Activated gamma-delta T cell (primary cell): ENCODE measurements around the gene ADCY9.
"Not testable (repeated sequence)": the region's sequence is repeated elsewhere in the genome, so short reads cannot be mapped to it uniquely, and the experiment has no call there.

ENCODE experiments used
- DNase-seq: peaks from one replicate; lab custom pipeline; 2025; lab: John Stamatoyannopoulos, UW

The ADCY9 gene

GRCh38 chr16:4067262-4068001, 48.8 kb downstream of the ADCY9 start:
- DNase-seq = no peak

- DNase-seq = no peak
These were observed 51.3 kb downstream of the ADCY9 start for GRCh38 chr16:4064950-4065352.

DNA sequence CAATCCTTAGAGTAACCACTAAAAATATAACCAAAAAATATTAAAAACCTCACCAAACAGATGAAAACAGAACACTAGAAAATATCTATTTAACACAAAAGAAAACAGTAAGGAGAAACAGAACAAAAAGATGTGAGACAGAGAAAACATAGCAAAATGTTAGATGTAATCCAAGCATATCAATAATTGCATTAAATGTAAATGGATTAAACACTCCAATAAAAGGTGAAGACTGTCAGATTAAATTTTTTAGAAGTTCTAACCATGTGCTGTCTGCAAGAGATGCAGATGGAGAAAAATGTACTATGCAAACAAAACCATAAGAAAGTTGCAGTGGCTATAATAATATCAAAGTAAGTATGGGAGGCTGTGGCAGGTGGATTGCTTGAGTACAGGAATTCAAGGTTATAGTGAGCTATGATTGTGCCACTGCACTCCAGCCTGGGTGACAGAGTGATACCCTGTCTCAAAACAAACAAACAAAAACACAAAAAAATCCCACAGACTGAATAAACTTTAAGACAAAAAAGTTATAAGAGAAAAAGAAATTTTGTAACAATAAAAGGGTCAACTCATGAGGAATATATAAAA, 53.9 kb downstream of the ADCY9 start:
- no peak for DNase-seq

DNA sequence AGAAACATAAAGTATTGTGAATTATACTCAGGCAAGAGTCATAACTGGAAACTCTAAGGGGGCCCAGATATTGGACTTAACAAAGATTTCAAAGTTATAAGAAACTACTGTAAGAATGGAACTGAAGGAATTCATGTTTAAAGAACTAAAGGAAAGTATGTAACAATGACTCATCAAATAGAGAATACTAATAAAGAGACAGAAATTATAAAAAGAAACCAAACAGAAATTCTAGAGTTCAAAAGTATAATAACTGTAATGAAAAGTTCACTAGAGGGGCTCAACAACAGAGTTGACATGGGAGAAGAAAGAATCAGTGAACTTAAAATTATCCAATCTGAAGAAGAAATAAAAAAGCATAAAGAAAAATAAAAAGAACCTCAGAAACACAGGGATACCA, 55.4 kb downstream of the ADCY9 start:
- no peak for DNase-seq

DNA sequence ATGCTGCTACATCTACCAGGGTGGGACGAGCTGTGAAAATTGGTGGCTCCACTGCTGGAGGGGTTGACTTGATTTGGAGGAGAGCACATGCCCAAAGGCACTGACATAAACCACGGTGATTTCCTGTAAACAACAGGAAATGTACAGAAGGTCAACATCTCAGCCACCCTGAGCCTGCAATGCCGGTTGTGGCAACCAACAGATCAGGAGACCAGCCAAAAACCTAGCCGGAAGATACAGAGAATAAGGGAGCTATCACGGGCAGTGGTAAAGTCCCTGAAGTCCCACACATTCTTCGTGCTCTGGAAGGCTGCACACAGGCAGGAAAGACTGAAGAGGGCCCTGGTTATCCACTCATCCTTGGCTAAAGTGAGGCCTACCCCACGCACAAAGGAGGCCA, 56.2 kb downstream of the ADCY9 start:
- no peak for DNase-seq

- no peak for DNase-seq
These were observed 57.9 kb downstream of the ADCY9 start for GRCh38 chr16:4058386-4058785.

DNA sequence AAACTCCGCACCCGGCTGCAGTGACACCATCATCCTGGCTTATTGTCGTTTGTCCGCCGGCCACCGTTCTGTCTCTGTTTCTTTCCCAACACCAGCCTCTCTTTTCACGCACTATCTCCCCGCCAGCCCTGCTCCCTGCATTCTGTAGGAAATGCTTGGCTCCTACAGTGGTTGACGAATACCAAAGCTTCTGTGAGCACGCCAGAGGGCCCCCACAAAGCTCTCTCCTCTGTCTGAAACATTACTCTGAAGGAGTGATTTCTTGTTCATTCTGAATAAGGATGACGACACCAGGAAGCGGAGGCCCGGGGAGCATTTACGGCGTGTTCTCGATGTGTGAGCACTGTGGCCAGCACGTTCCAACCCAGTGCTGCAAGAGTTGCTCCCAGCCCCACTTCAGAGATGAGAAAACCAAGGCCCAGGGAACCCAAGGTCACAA, 58.8 kb downstream of the ADCY9 start:
- no peak for DNase-seq

- no peak for DNase-seq
These were observed 59.8 kb downstream of the ADCY9 start for GRCh38 chr16:4056161-4057105.

- DNase-seq = no peak
These were observed 60.5 kb downstream of the ADCY9 start for GRCh38 chr16:4055748-4056147.

DNA sequence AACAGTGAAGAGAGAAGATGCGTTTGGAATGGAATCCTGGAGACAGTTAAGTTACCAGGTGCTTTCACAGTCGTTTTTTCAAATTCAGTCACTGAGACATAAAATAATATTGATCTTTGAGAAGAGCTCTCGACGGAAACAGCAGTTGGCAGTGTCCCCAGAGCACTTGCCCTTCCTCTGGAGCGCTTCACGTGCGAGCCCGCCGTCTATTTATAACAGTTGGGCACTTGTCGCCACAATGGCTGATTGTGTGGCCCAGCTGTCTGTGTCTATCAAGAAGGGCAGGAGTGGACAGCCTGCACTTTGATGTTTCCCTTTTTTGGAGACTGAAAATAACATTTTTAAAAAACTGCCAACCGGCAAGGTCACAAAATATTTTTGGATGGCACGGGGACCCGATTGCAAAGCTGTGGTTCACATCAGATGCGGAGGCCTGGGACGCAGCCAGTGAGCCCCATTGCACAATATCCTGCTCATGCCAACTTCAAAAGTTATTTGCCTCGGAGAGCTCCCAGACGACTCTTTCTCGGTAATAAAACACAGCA, 62.9 kb downstream of the ADCY9 start:
- DNase-seq = no peak

- DNase-seq = no peak
These were observed 63.4 kb downstream of the ADCY9 start for GRCh38 chr16:4052801-4053293.

DNA sequence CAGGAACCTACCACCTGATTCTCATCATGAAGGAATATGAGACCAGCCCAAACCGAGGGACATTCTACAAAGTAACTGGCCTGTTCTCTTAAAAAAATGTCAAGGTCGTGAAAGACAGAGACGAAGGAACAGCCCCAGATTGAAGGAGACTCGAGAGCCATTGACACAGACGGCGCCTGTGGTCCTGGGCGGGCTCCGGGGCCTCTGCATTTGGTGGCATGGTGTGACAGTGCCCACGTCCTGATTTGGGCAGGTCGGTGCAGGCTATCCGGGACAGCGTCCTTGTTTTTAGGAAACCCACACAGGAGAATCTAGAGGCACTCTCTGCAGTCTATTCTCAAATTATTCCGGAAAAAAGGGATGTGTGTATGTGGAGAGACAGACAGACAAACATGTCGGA, 64.1 kb downstream of the ADCY9 start:
- DNase-seq = no peak

- DNase-seq = no peak
These were observed 64.7 kb downstream of the ADCY9 start for GRCh38 chr16:4051591-4051990.

DNA sequence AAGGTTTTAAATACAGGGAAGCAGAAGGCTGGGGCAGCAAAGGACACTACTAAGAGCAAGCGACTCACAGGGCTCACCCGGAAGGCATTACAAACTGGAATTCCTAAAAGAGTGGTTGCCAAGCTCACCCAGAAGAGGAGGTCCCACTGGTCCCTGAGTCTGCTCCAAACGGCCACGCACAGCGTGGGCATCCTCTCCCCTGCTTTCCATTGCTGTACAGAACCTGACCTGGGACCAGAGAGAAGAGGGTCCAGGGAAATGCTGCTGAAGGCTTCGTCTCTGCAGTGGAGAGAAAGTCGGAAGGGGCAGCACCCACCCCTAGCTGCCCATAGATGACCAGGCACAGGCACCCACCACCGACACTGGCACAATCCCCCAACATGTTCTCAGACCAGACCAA, 67.2 kb downstream of the ADCY9 start:
- no peak for DNase-seq

DNA sequence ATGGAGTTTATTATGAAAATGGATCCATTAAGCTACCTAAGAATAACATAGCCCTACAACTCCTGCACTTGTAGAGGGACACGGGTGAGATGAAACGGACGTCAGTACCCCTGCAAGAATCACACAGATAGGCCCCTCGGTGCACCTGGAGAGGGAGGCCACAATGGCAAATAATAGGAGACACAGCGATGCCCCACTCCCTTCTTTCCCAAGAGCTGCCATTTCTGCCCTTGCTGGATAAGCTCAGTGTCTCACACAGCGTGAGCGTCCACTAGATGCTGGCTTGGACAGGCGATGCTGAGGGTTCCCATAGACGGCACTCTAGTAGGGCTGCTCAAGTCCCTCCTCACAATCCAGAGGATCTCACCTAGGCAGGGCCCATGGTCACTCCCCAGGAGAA, 67.8 kb downstream of the ADCY9 start:
- DNase-seq = no peak

- DNase-seq = no peak
These were observed 70.0 kb downstream of the ADCY9 start for GRCh38 chr16:4046221-4046620.

DNA sequence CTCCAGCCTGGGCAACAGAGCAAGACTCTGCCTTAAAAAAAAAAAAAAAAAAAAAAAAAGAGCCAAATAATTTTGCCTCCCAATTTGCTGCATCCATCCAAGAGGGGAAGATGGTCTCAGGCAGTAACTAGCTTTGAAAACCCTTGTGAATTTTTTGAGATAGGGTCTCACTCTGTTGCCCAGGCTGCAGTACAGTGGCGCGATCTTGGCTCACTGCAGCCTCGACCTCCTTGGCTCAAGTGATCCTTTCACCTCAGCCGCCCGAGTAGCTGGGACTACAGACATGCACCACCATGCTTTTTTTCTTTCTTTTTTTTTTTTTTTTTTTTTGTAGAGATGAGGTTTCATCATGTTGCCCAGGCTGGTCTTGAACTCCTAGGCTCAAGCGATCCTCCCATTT, 70.7 kb downstream of the ADCY9 start:
- not testable (repeated sequence) for DNase-seq

GRCh38 chr16:4042581-4042980, 73.7 kb downstream of the ADCY9 start:
- DNase-seq = no peak

DNA sequence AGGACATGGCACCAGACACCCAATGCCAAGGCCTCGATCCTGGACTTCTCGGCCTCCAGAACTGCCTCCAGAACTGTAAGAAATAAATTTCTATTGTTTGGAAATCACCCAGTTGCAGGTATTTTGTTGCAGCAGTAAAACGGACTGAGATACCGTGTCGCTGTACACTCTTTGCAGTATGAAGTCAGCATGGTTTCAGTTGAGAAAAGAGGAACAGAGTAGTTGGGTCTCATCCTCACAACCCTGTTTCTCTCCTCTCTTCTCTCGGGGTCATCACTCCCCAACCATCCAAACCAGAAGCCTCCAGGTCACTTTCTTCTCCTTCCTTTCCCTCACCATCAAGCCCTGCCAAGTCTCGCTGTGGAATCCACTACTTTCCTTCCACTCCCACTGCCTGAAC, 77.8 kb downstream of the ADCY9 start:
- no peak for DNase-seq

GRCh38 chr16:4036952-4037351, 79.3 kb downstream of the ADCY9 start:
- not testable (repeated sequence) for DNase-seq

- no peak for DNase-seq
These were observed 81.3 kb downstream of the ADCY9 start for GRCh38 chr16:4034963-4035362.

DNA sequence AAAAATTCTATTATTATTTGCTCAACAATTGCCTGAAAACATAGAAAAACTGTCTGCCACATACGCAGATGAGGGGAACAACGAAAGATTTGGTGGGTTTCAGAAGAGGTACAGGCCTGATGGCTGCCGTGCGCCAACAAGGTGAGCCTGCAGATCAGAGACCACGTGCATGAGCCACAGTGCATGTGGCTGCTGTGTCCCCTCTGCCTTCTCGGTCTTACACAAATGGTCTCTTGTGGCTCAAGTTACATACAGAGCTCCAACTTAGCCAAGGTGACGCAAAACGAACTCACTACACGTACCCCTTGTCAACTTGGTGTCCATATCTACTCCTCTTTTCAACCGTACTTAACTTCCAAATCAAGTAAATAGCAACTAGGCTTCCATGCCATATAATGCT, 82.3 kb downstream of the ADCY9 start:
- DNase-seq = no peak
